Adrenal gland (tissue), 19 donors: Measurements from ENCODE around the gene CLC. TPM values are rescaled to one million over a fixed set of nuclear protein-coding genes. Genes with fewer than 3 reads are reported as not detected.

Experiments used
- DNase-seq, 7 donors: peaks; one replicate each; pipeline ENCODE4 v3.0.0-alpha.2; 2019 to 2020
- H3K27ac ChIP-seq, 5 donors: fragments of 200-600 bp; sonication (generic) in 4 of 5; 1 replicate in 3 of 5; 2 replicates in 2 of 5; pipeline versions ENCODE4 v1.5.1 to v1.8.0; 2016 to 2020; ENCODE audit warnings: mild to moderate bottlenecking in 1 of 5
- H3K27me3 ChIP-seq: fragments of 200-600 bp; 2 replicates; pipeline ENCODE4 v1.8.0; 2021
- H3K36me3 ChIP-seq, 2 donors: fragments of 200-600 bp; replicated peaks in 1 of 2; 1 replicate in 1 of 2; 2 replicates in 1 of 2; pipeline versions ENCODE4 v1.5.1 to v1.8.0; 2018 to 2022
- H3K4me1 ChIP-seq, 2 donors: fragments of 200-600 bp; replicated peaks in 1 of 2; 1 replicate in 1 of 2; 2 replicates in 1 of 2; pipeline versions ENCODE4 v1.5.1 to v1.8.0; 2018 to 2021
- H3K4me3 ChIP-seq, 4 donors: fragments of 200-600 bp; sonication (generic) in 3 of 4; one replicate each; pipeline ENCODE4 v1.5.1; 2016 to 2018
- H3K9me3 ChIP-seq, 3 donors: fragments of 200-600 bp; sonication (generic) in 1 of 3; replicated peaks in 1 of 3; 1 replicate in 2 of 3; 2 replicates in 1 of 3; pipeline versions ENCODE4 v1.5.1 to v1.8.0; 2016 to 2021
- POLR2A ChIP-seq, 2 donors: fragments of 450-650 bp; IDR thresholded peaks; one replicate each; pipeline ENCODE4 v1.6.1; 2017; ENCODE audit warnings: antibody characterized with exemption in 2 of 2, mild to moderate bottlenecking in 2 of 2, moderate library complexity in 1 of 2
- WGBS, 4 donors: extraction: QIAGEN DNeasy Blood & Tissue Kit in 2 of 4; methylation state at CpG; one replicate each; pipeline versions ENCODE4 v1.1.5 to v1.1.7; 2013 to 2017; 5-methylcytosine and 5-hydroxymethylcytosine counted together
- intact Hi-C, 2 donors: fragments of 100-400 bp; cut with DNase I; formaldehyde crosslinking; loops; one replicate each; pipeline versions ENCODE4 v1.14.1 to v1.15.0; 2022 to 2023
- long read RNA-seq, 10 donors: library from polyadenylated mRNA in 3 of 10; unstranded in 2 of 10; stranded (forward) in 1 of 10; transcript quantifications; one replicate each; pipeline ENCODE4 v2.0.0 and lab custom pipeline, GENCODE V29; 2021 to 2026
- polyA plus RNA-seq, 3 donors: library from polyadenylated mRNA; stranded (reverse); fragments of 200-250 nt in 2 of 3; fragments of 350-450 nt in 1 of 3; fragmentation: Illumina TruSeq in 1 of 3; extraction: RNeasy Lipid Tissue Mini Kit (QIAGEN cat#74804) in 1 of 3; gene quantifications; one replicate each; pipeline ENCODE4 v1.2.3, GENCODE V29; 2013 to 2014
- total RNA-seq, 9 donors: library from RNA; depleted of rRNA in 4 of 9; stranded (reverse); fragments of >200 nt in 4 of 9; fragments of 120-200 nt in 1 of 9; fragmentation: NEBNext Ultra II Directional in 1 of 9; extraction: Animal tissue kit (Norgen Biotek cat#: 25700) in 1 of 9; gene quantifications; one replicate each; pipeline versions ENCODE4 v1.1.0 to v1.2.4, GENCODE V29; 2013 to 2023
- TF ChIP-seq, protein P1 (sequence below), 6 experiments: fragments of 450-650 bp in 4 of 6; fragments of 200-600 bp in 2 of 6; sonication (generic) in 1 of 6; IDR thresholded peaks; 1 replicate in 5 of 6; 2 replicates in 1 of 6; pipeline versions ENCODE4 v1.5.1 to v1.8.0; 2016 to 2021; ENCODE audit warnings: antibody characterized with exemption in 6 of 6, mild to moderate bottlenecking in 2 of 6, moderate library complexity in 1 of 6
- donor health status: healthy with polysubstance abuse.
- donor health status: Bipolar disorder and iron deficiency.
- donor health status: DM: yes; HTN: yes; CAD: no.
- donor health status: DM: no; HTN: no; CAD: no.
- donor health status: DM: no; HTN: no; CAD: no.
- donor health status: DM: yes; HTN: yes; CAD: no.

Gene CLC
- total RNA-seq, result 1 to 10 TPM in 1 of 9 donors, not detected in 8; 3.7 TPM
- polyA plus RNA-seq, result under 1 TPM in 1 of 3 donors, not detected in 2; 0.66 TPM
- long read RNA-seq, donor 1, partial matches to known transcripts, result 0 of 1 reads
- long read RNA-seq, donor 1, other reads (novel, unspliced or antisense), result 0 of 1 reads
- long read RNA-seq, donor 2, result 0 reads
- long read RNA-seq, donor 3, result 0 reads
- long read RNA-seq, donor 4, result 0 reads
- long read RNA-seq, donor 5, result 0 reads
- long read RNA-seq, donor 6, result 0 reads
- long read RNA-seq, donor 7, result 0 reads
- long read RNA-seq, donor 8, partial matches to known transcripts, result 0 of 3 reads
- long read RNA-seq, donor 8, other reads (novel, unspliced or antisense), result 0 of 3 reads
- long read RNA-seq, donor 9, partial matches to known transcripts, result 0 of 1 reads
- long read RNA-seq, donor 9, other reads (novel, unspliced or antisense), result 0 of 1 reads
- long read RNA-seq, donor 10, partial matches to known transcripts, result 0 of 1 reads
- long read RNA-seq, donor 10, other reads (novel, unspliced or antisense), result 0 of 1 reads

DNA sequence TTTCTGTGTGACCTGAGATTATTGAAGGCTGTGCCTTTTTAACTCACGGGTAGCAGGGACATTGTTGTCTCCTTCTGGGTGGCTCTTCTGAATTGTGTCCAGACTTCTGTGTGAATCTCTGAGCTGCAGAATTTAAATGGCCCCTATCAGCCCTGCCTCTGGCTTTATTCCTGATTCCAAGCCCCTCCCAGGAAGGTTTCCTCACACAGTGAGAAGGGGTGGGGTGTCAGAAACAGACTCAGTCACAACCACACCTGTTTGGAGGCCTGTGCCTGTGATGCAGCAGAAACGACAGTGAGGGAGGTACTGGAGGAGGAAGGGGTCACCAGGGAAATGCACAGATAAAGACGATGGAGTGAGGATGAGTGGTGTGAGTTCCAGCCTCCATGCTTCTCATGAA lies at the start of gene CLC:
TSS of gene CLC (minus strand) at position 139 of the 400 bp plus-strand sequence. CDS start at position 62, 77 bp downstream.
- Histone ChIP-seq H3K27me3 (no peaks in the 10 kb centered on the region), H3K4me3 (no peak within 1 kb of the TSS), H3K9me3 (no peaks in the 10 kb centered on the region), H3K4me1 (no peaks in the 10 kb centered on the region), H3K27ac (no peak within 1 kb of the TSS), H3K36me3 (no peaks in the 10 kb centered on the region)
- WGBS, 4 donors, result 48 to 55% (median 51%) methylated on average over 3 of the region's 3 CpGs
- TF ChIP-seq, protein P1, sequence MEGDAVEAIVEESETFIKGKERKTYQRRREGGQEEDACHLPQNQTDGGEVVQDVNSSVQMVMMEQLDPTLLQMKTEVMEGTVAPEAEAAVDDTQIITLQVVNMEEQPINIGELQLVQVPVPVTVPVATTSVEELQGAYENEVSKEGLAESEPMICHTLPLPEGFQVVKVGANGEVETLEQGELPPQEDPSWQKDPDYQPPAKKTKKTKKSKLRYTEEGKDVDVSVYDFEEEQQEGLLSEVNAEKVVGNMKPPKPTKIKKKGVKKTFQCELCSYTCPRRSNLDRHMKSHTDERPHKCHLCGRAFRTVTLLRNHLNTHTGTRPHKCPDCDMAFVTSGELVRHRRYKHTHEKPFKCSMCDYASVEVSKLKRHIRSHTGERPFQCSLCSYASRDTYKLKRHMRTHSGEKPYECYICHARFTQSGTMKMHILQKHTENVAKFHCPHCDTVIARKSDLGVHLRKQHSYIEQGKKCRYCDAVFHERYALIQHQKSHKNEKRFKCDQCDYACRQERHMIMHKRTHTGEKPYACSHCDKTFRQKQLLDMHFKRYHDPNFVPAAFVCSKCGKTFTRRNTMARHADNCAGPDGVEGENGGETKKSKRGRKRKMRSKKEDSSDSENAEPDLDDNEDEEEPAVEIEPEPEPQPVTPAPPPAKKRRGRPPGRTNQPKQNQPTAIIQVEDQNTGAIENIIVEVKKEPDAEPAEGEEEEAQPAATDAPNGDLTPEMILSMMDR (IDR thresholded peaks at IDR 0.05), result no peak
- TF ChIP-seq POLR2A (IDR thresholded peaks at IDR 0.05), result no peak
- DNase-seq, result no peak
- intact Hi-C loops, result no loop called here

DNA sequence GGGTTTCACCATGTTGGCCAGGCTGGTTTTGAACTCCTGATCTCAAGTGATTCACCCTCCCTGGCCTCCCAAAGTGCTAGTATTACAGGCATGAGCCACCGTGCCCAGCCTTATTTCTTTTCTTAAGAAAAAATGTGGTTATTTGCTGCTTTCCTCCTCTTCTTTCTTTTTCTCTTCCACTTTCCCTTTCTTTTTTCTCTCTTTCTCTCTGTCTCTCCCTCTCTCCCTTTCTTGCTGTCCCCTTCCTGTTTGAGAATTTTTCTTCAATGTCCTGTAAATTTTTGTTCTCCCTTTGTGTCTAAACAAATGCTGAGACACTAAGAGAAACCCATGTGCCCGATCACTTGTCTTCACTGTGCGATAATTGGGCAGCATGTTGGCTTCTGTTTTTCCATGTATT lies 43.1 kb upstream of the CLC start:
- 82 to 88% (median 83%) methylated on average over 3 of the region's 3 CpGs for WGBS, 4 donors
- intact Hi-C loops, result no loop called here

DNA sequence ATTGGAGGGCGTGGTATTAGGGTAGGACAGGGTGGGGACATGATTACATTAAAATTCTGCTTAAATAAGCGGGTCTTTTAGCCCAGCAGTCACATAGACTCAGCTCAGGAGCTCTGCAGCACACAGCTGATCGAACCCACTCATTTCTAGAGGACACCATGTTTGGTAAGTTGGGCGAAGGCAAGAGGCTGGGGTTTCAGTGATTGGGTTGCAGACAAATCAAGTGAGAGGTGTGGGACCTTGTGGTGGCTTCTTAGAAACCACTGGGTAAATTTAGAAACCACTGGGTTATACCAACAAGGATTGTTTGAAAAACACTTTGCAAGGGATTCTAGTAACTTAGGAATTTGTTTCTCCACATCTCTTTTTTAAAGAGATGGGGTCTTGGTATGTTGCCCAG lies 40.9 kb upstream of the CLC start, which contains the start of gene LEUTX:
TSS of gene LEUTX (plus strand) at position 92 of the 400 bp plus-strand sequence. CDS start at position 159, 67 bp downstream.
- intact Hi-C loops, result no loop called here
- H3K36me3 ChIP-seq, result no peaks in the 10 kb centered on the region
- 58 to 83% (median 67%) methylated on average over 4 of the region's 4 CpGs for WGBS, 4 donors
- no peak within 1 kb of the TSS for H3K4me3 ChIP-seq
- DNase-seq, result no peak
- H3K27me3 ChIP-seq, result no peaks in the 10 kb centered on the region
- H3K4me1 ChIP-seq, result no peaks in the 10 kb centered on the region
- no peak for TF ChIP-seq POLR2A (IDR thresholded peaks at IDR 0.05)
- TF ChIP-seq, protein P1 (IDR thresholded peaks at IDR 0.05), result no peak
- no peaks in the 10 kb centered on the region for H3K9me3 ChIP-seq
- no peak within 1 kb of the TSS for H3K27ac ChIP-seq

More for the DNA sequence above, 43.1 kb upstream of the CLC start:
- DNase-seq, result no peak
- no peak overlapping the region for H3K4me3 ChIP-seq
- H3K27me3 ChIP-seq, result no peaks in the 10 kb centered on the region
- TF ChIP-seq POLR2A (IDR thresholded peaks at IDR 0.05), result no peak
- TF ChIP-seq, protein P1 (IDR thresholded peaks at IDR 0.05), result no peak
- no peaks in the 10 kb centered on the region for H3K9me3 ChIP-seq
- no peaks in the 10 kb centered on the region for H3K4me1 ChIP-seq
- no peak overlapping the region for H3K27ac ChIP-seq
- no peaks in the 10 kb centered on the region for H3K36me3 ChIP-seq

DNA sequence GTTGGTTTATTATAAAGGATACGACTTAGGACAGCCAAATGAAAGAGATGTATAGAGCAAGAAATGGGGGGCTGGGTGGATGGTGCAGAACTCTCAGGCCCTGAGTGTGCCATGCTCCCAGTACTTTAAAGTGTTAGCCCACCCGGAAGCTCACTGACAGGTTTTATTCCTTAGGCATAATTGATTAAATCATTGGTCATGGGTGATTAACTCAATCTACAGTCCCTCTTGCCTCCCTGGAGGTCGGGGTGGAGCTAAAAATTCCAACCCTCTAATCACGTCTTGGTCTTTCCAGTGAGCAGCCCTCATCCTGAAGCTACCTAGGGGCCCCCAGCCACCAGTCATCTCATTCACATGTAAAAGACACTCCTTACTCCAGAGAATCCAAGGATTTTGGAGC lies 31.0 kb upstream of the CLC start:
- intact Hi-C loops, result no loop called here
- H3K27ac ChIP-seq, result no peak overlapping the region
- no peaks in the 10 kb centered on the region for H3K4me1 ChIP-seq
- 33 to 58% (median 53%) methylated on average over 4 of the region's 4 CpGs for WGBS, 4 donors
- no peak overlapping the region for H3K4me3 ChIP-seq
- no peaks in the 10 kb centered on the region for H3K27me3 ChIP-seq
- no peaks in the 10 kb centered on the region for H3K36me3 ChIP-seq
- no peak for DNase-seq
- no peaks in the 10 kb centered on the region for H3K9me3 ChIP-seq
- no peak for TF ChIP-seq POLR2A (IDR thresholded peaks at IDR 0.05)
- TF ChIP-seq, protein P1 (IDR thresholded peaks at IDR 0.05), result no peak
